A673 (cell line): ENCODE measurements around the gene DDI2. TPM values are rescaled to one million over a fixed set of nuclear protein-coding genes. Genes with fewer than 3 reads are reported as not detected.
A peak's percentile ranks its signal among the peaks of the same experiment; 100 is the strongest.

ENCODE experiments used
- BruUV-seq: library from RNA; stranded (reverse); fragments of 400-500 nt; replicated peaks from 2 replicates; lab custom pipeline; 2021; lab: Mats Ljungman, UMichigan
- CTCF ChIA-PET: fragments of 300-600 bp; sonication (Branson Sonifier 250); formaldehyde crosslinking; loops from one replicate; lab custom pipeline; 2022; ENCODE audit warnings: antibody characterized with exemption; lab: Charles Lee
- POLR2A ChIA-PET: fragments of 300-600 bp; sonication (Branson Sonifier 250); formaldehyde crosslinking; loops from one replicate; lab custom pipeline; 2022; ENCODE audit warnings: antibody characterized with exemption; ENCODE audit not compliant: low non-redundant PET; lab: Charles Lee
- DNase-seq: peaks from one replicate; pipeline ENCODE4 v3.0.0-alpha.2; 2015; ENCODE audit warnings: low spot score
- H3K27ac ChIP-seq: fragments of 200-600 bp; sonication (generic); 2 replicates; pipeline ENCODE4 v1.5.1; 2016; ENCODE audit warnings: mixed run types, low read depth, mild to moderate bottlenecking, mixed read lengths, antibody characterized with exemption, low read length; ENCODE audit not compliant: poor library complexity, severe bottlenecking
- H3K27me3 ChIP-seq: fragments of 200-600 bp; sonication (generic); replicated peaks from 2 replicates; pipeline ENCODE4 v1.6.1; 2017; ENCODE audit warnings: mixed run types, low read depth, mild to moderate bottlenecking, mixed read lengths, antibody characterized with exemption, low read length; ENCODE audit not compliant: insufficient read depth, poor library complexity
- H3K36me3 ChIP-seq: fragments of 200-600 bp; sonication (generic); 2 replicates; pipeline ENCODE4 v1.6.1; 2016; ENCODE audit warnings: mixed run types, mild to moderate bottlenecking, mixed read lengths, antibody characterized with exemption, low read length; ENCODE audit not compliant: insufficient read depth, poor library complexity, severe bottlenecking
- H3K4me1 ChIP-seq: fragments of 200-600 bp; sonication (generic); 2 replicates; pipeline ENCODE4 v1.6.1; 2017; ENCODE audit warnings: mixed run types, mild to moderate bottlenecking, mixed read lengths, antibody characterized with exemption, low read length; ENCODE audit not compliant: insufficient read depth, poor library complexity, severe bottlenecking
- H3K4me3 ChIP-seq: fragments of 200-600 bp; sonication (generic); 2 replicates; pipeline ENCODE4 v1.5.1; 2016; ENCODE audit warnings: low read depth, mixed run types, mild to moderate bottlenecking, mixed read lengths, low read length; ENCODE audit not compliant: poor library complexity, severe bottlenecking
- H3K9me3 ChIP-seq: fragments of 200-600 bp; sonication (generic); 2 replicates; pipeline ENCODE4 v1.6.1; 2016; ENCODE audit warnings: mixed run types, low read depth, mild to moderate bottlenecking, mixed read lengths, antibody characterized with exemption, low read length; ENCODE audit not compliant: poor library complexity, severe bottlenecking
- EZH2 ChIP-seq: fragments of 200-600 bp; sonication (generic); IDR thresholded peaks from 2 replicates; pipeline ENCODE4 v1.6.1; 2017; ENCODE audit warnings: borderline replicate concordance, low read depth, mild to moderate bottlenecking, mixed read lengths, antibody characterized with exemption, low read length; ENCODE audit not compliant: poor library complexity, severe bottlenecking
- intact Hi-C: fragments of 100-400 bp; cut with micrococcal nuclease; formaldehyde crosslinking; loops from one replicate; pipeline ENCODE4 v1.10.0; 2022; ENCODE audit not compliant: unreplicated experiment
- total RNA-seq: library from RNA; stranded (reverse); gene quantifications from 2 replicates; pipeline ENCODE4 v1.2.3, GENCODE V29; 2021
- TF ChIP-seq, protein P1 (sequence below): fragments of 300-800, 200-600 bp; sonication (generic); conservative IDR thresholded peaks from 2 replicates; pipeline ENCODE4 v1.5.1; 2017; ENCODE audit warnings: low read depth, mild to moderate bottlenecking, antibody characterized with exemption, low read length, moderate library complexity, mixed read lengths

DDI2 gene
- total RNA-seq, 1 experiment from 2014 or later: 41.3 TPM

- intact Hi-C loops: no loop called here
- TF ChIP-seq, protein P1, sequence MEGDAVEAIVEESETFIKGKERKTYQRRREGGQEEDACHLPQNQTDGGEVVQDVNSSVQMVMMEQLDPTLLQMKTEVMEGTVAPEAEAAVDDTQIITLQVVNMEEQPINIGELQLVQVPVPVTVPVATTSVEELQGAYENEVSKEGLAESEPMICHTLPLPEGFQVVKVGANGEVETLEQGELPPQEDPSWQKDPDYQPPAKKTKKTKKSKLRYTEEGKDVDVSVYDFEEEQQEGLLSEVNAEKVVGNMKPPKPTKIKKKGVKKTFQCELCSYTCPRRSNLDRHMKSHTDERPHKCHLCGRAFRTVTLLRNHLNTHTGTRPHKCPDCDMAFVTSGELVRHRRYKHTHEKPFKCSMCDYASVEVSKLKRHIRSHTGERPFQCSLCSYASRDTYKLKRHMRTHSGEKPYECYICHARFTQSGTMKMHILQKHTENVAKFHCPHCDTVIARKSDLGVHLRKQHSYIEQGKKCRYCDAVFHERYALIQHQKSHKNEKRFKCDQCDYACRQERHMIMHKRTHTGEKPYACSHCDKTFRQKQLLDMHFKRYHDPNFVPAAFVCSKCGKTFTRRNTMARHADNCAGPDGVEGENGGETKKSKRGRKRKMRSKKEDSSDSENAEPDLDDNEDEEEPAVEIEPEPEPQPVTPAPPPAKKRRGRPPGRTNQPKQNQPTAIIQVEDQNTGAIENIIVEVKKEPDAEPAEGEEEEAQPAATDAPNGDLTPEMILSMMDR: no peak
- TF ChIP-seq EZH2: no peak
- DNase-seq: no peak
- Histone ChIP-seq H3K36me3 (no peaks in the 10 kb centered on the region), H3K9me3 (no peaks in the 10 kb centered on the region), H3K4me3 (peak overlapping the region; percentile 73), H3K4me1 (peaks cover 3% of the 10 kb centered on the region), H3K27me3 (no peaks in the 10 kb centered on the region), H3K27ac (peak overlapping the region; percentile 99)
- CTCF ChIA-PET: no interaction called here
- no TSS peak for BruUV-seq
- POLR2A ChIA-PET: no interaction called here
These were observed 66.2 kb downstream of the DDI2 start for GRCh38 chr1:15683345-15684039.

DNA sequence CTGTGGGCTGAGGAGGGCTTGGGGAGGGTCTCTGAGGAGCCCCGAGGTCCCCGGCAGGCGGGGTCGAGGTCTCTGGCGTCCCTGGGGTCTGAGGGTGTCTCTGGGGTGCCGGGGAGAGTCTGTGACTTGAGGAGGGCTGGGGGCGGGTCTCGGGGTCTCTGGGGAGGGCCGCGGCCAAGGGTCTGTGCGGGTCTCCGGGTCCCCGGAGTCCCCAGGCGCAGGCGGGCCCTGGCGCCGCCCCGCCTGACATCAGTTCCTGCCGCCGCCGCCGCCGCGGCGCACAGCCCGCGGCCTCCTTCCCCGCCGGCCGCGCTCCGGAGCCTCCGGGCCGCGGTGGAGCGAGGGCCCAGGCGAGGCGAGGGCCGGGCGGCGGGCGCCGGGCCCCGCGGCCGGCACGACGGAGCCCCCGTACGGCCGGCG lies 66.8 kb downstream of the DDI2 start, which contains the start of gene PLEKHM2:
PLEKHM2 (plus strand) TSS at position 279 of the 420 bp plus-strand sequence. CDS start 239 bp downstream, outside the sequence.
- peak within 1 kb of the TSS; percentile 99 for H3K27ac ChIP-seq
- H3K27me3 ChIP-seq: no peaks in the 10 kb centered on the region
- no peaks in the 10 kb centered on the region for H3K9me3 ChIP-seq
- POLR2A ChIA-PET: interaction anchor here (0.6 kb wide), 1 partner anchor 108 kb away, joined by 3 read pairs; no protein-coding TSS in a partner anchor
- peaks cover 3% of the 10 kb centered on the region for H3K4me1 ChIP-seq
- peak within 1 kb of the TSS; percentile 73 for H3K4me3 ChIP-seq
- DNase-seq: peak; percentile 70
- intact Hi-C loops: no loop called here
- TF ChIP-seq EZH2: no peak
- TF ChIP-seq, protein P1: no peak
- no peaks in the 10 kb centered on the region for H3K36me3 ChIP-seq
- BruUV-seq: no TSS peak
- CTCF ChIA-PET: no interaction called here

- intact Hi-C loops: no loop called here
- H3K4me1 ChIP-seq: peaks cover 3% of the 10 kb centered on the region
- peak overlapping the region; percentile 81 for H3K27ac ChIP-seq
- BruUV-seq: no TSS peak
- H3K4me3 ChIP-seq: peak overlapping the region; percentile 73
- H3K9me3 ChIP-seq: no peaks in the 10 kb centered on the region
- no peak for TF ChIP-seq EZH2
- TF ChIP-seq, protein P1: no peak
- no peak for DNase-seq
- CTCF ChIA-PET: no interaction called here
- no peaks in the 10 kb centered on the region for H3K27me3 ChIP-seq
- H3K36me3 ChIP-seq: no peaks in the 10 kb centered on the region
- POLR2A ChIA-PET: interaction anchor here (0.6 kb wide), 2 partner anchors 34 to 107 kb away, joined by 3 to 4 read pairs; no protein-coding TSS in a partner anchor
These were observed 67.4 kb downstream of the DDI2 start for GRCh38 chr1:15684468-15685291.
